Lower leg skin (tissue), 4 donors: ENCODE measurements around the gene SRPRB. TPM values are rescaled to one million over a fixed set of nuclear protein-coding genes. Genes with fewer than 3 reads are reported as not detected.

Experiments used
- DNase-seq, 2 donors: peaks; one replicate each; pipeline ENCODE4 v3.0.0-alpha.2; 2019; ENCODE audit warnings: low spot score in 2 of 2
- H3K4me3 ChIP-seq: fragments of 200-600 bp; sonication (generic); 2 replicates; pipeline ENCODE4 v1.5.1; 2017; ENCODE audit warnings: mild to moderate bottlenecking, low read depth; ENCODE audit not compliant: poor library complexity, severe bottlenecking
- CTCF ChIP-seq, 3 donors: fragments of 450-650 bp; IDR thresholded peaks; one replicate each; pipeline ENCODE4 v1.5.1; 2016; ENCODE audit warnings: antibody characterized with exemption in 3 of 3, mild to moderate bottlenecking in 3 of 3, moderate library complexity in 2 of 3
- POLR2A ChIP-seq, 2 donors: fragments of 450-650 bp; IDR thresholded peaks; one replicate each; pipeline ENCODE4 v1.6.1; 2016 to 2017; ENCODE audit warnings: antibody characterized with exemption in 2 of 2, mild to moderate bottlenecking in 1 of 2, moderate library complexity in 1 of 2
- WGBS, 2 donors: methylation state at CpG; one replicate each; pipeline ENCODE4 v1.1.5; 2018; 5-methylcytosine and 5-hydroxymethylcytosine counted together
- intact Hi-C: fragments of 100-400 bp; cut with DNase I; formaldehyde crosslinking; loops from one replicate; pipeline ENCODE4 v1.15.0; 2023; ENCODE audit warnings: low total_unique reads
- total RNA-seq, 4 donors: library from RNA; depleted of rRNA; stranded (reverse); fragments of >200 nt; gene quantifications; one replicate each; pipeline ENCODE4 v1.1.0, GENCODE V29; 2016

The SRPRB gene
- total RNA-seq, 4 donors from 2014 or later, result 20.0 to 25.6 (median 20.7) TPM

- WGBS, 2 donors, result 65 to 69% methylated on average over 7 of the region's 7 CpGs
- TF ChIP-seq POLR2A (IDR thresholded peaks at IDR 0.05) (no peak), CTCF (IDR thresholded peaks at IDR 0.05) (no peak)
- peak in 1 of 2 donors; percentile 65 for DNase-seq
- H3K4me3 ChIP-seq, result no peak overlapping the region
- intact Hi-C loops, result no loop called here
These were observed 63.3 kb downstream of the SRPRB start for GRCh38 chr3:133868758-133869475.

- intact Hi-C loops, result no loop called here
- TF ChIP-seq POLR2A (IDR thresholded peaks at IDR 0.05), result no peak
- TF ChIP-seq CTCF (IDR thresholded peaks at IDR 0.05), result no peak
- WGBS, 2 donors, result 97 to 98% methylated on average over 6 of the region's 6 CpGs
- DNase-seq, result peak in 1 of 2 donors; percentile 40
- H3K4me3 ChIP-seq, result no peak overlapping the region
These were observed 64.0 kb downstream of the SRPRB start for GRCh38 chr3:133869586-133869985.

GRCh38 chr3:133870822-133871221, 65.2 kb downstream of the SRPRB start:
- no peak overlapping the region for H3K4me3 ChIP-seq
- no peak for DNase-seq
- TF ChIP-seq CTCF (IDR thresholded peaks at IDR 0.05) (no peak), POLR2A (IDR thresholded peaks at IDR 0.05) (no peak)
- intact Hi-C loops, result no loop called here

Other genes with a start within 250 kb of the SRPRB start
- gene CDV3, start 232.1 kb upstream of the SRPRB start, total RNA-seq, result 100 to 1,000 TPM in 2 of 4 donors, 10 to 100 TPM in 2; 84.1 to 113 (median 103) TPM
- gene TOPBP1, start 143.9 kb upstream of the SRPRB start, total RNA-seq, result 10 to 100 TPM; 17.8 to 26.2 (median 20.7) TPM
- 1 to 10 TPM; 1.9 to 8.8 (median 3.9) TPM for gene TF, start 59.4 kb upstream of the SRPRB start, total RNA-seq
- 1 to 10 TPM in 1 of 4 donors, under 1 TPM in 3; 0.30 to 1.1 (median 0.65) TPM for gene RAB6B, start 90.1 kb downstream of the SRPRB start, total RNA-seq
- 10 to 100 TPM in 2 of 4 donors, 1 to 10 TPM in 2; 5.4 to 24.9 (median 9.2) TPM for gene SLCO2A1, start 224.1 kb downstream of the SRPRB start, total RNA-seq